ENCODE results near the gene EML4.

EML4 gene

DNA sequence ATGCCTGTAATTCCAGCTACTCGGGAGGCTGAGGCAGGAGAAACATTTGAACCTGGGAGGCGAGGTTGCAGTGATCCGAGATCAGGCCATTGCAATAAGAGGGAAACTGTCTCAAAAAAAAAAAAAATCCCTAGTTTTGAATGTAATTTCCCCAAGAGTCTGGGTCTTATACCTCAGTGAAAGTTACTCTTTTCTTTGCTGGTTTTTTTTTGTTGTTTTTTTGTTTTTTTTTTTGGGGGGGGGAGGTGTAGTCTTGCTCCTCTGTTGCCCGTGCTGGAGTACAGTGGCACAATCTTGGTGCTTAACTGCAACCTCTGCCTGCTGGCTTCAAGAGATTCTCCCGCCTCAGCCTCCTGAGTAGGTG is 22.8 kb downstream of the EML4 start:
- H3K36me3 ChIP-seq (ENCODE audit: control insufficient read depth in 1 of 2, insufficient read depth in 2 of 2, low read length in 2 of 2), result no peaks in the 10 kb centered on the region
- H3K9me3 ChIP-seq (ENCODE audit: control insufficient read depth in 1 of 2, low read length in 2 of 2), result no peaks in the 10 kb centered on the region
- no peak overlapping the region for H3K27ac ChIP-seq (ENCODE audit: low read length)
- H3K4me1 ChIP-seq (ENCODE audit: control insufficient read depth in 1 of 2, insufficient read depth in 2 of 2, low read length in 2 of 2), result peaks cover 8 to 9% of the 10 kb centered on the region in 2 donors
- H3K4me3 ChIP-seq (ENCODE audit: low read depth in 1 of 2, low read length in 2 of 2), result no peak overlapping the region
- no peaks in the 10 kb centered on the region for H3K27me3 ChIP-seq (ENCODE audit: low read depth, low read length)

DNA sequence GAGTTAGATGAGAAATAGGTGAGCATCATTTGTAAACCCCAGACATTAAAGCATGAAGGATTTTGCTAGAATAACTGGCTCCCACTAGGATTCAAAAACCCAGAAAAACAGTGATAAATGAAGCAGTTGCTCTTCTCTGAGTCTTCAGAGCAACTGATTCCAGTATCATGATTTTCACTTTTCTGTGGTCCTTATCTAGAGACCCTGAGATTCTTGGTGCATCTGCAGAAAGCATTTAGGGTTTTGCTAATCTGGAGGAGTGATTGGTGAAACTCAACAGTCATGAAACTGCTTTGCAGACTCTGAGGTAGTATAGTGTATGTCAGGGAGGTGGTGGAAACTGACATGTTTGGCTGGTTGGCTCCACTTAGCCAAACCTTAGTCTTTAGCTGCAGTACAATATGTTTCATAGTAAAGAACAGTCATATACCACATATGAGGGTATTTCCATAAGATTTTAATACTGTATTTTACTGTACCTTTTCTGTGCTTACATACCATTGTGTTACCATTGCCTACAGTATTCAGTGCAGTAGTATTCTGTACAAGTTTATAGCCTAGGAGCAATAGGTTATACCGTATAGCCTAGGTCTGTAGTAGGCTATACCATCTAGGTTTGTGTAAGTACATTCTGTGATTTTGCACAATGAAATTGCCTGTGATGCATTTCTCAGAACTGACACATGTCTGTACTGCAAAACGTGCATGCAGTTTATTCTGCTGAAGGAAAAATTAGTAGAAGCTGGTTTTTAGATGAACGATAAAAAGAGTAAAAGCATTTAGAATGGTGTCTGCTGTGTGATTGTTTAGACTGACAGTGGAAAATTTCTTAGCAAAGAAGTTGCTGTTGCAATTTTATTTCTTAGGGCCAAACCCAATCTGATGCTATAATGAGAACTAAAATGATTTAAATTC is 23.8 kb downstream of the EML4 start:
- Histone ChIP-seq H3K9me3 (ENCODE audit: control insufficient read depth in 1 of 2, low read length in 2 of 2) (no peaks in the 10 kb centered on the region), H3K4me3 (ENCODE audit: low read depth in 1 of 2, low read length in 2 of 2) (no peak overlapping the region), H3K27me3 (ENCODE audit: low read depth, low read length) (no peaks in the 10 kb centered on the region), H3K4me1 (ENCODE audit: control insufficient read depth in 1 of 2, insufficient read depth in 2 of 2, low read length in 2 of 2) (peaks cover 9 to 10% of the 10 kb centered on the region in 2 donors), H3K27ac (ENCODE audit: low read length) (no peak overlapping the region), H3K36me3 (ENCODE audit: control insufficient read depth in 1 of 2, insufficient read depth in 2 of 2, low read length in 2 of 2) (no peaks in the 10 kb centered on the region)

DNA sequence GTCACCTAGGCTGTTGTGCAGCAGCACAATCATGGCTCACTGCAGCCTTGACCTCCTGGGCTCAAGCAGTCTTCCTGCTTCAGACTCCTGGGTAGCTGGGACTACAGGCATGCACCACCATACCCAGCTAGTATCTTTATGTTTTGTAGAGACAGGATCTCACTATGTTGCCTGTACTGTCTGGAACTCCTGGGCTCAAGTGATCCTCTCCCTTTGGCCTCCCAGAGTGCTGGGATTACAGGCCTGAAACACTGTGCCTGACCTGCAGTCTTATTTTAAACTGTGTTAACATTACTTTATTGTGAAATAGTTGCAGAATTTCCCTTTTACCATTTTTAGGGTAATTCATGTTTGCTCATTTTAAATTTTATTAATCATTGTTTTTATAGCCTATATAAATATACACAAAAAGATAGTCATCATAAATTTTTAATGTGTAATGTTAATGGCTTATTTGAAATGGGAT is 24.6 kb downstream of the EML4 start:
- Histone ChIP-seq H3K9me3 (ENCODE audit: control insufficient read depth in 1 of 2, low read length in 2 of 2) (no peaks in the 10 kb centered on the region), H3K4me1 (ENCODE audit: control insufficient read depth in 1 of 2, insufficient read depth in 2 of 2, low read length in 2 of 2) (peaks cover 9 to 10% of the 10 kb centered on the region in 2 donors), H3K4me3 (ENCODE audit: low read depth in 1 of 2, low read length in 2 of 2) (no peak overlapping the region), H3K27ac (ENCODE audit: low read length) (no peak overlapping the region), H3K36me3 (ENCODE audit: control insufficient read depth in 1 of 2, insufficient read depth in 2 of 2, low read length in 2 of 2) (no peaks in the 10 kb centered on the region), H3K27me3 (ENCODE audit: low read depth, low read length) (no peaks in the 10 kb centered on the region)

GRCh38 chr2:42194428-42194827 is 25.3 kb downstream of the EML4 start:
- H3K9me3 ChIP-seq (ENCODE audit: control insufficient read depth in 1 of 2, low read length in 2 of 2), result no peaks in the 10 kb centered on the region
- H3K36me3 ChIP-seq (ENCODE audit: control insufficient read depth in 1 of 2, insufficient read depth in 2 of 2, low read length in 2 of 2), result no peaks in the 10 kb centered on the region
- peaks cover 9 to 10% of the 10 kb centered on the region in 2 donors for H3K4me1 ChIP-seq (ENCODE audit: control insufficient read depth in 1 of 2, insufficient read depth in 2 of 2, low read length in 2 of 2)
- H3K27ac ChIP-seq (ENCODE audit: low read length), result no peak overlapping the region
- H3K4me3 ChIP-seq (ENCODE audit: low read depth in 1 of 2, low read length in 2 of 2), result no peak overlapping the region
- H3K27me3 ChIP-seq (ENCODE audit: low read depth, low read length), result no peaks in the 10 kb centered on the region

GRCh38 chr2:42195559-42195958 is 26.4 kb downstream of the EML4 start:
- H3K9me3 ChIP-seq (ENCODE audit: control insufficient read depth in 1 of 2, low read length in 2 of 2), result no peaks in the 10 kb centered on the region
- H3K27ac ChIP-seq (ENCODE audit: low read length), result no peak overlapping the region
- H3K27me3 ChIP-seq (ENCODE audit: low read depth, low read length), result no peaks in the 10 kb centered on the region
- peaks cover 9 to 12% of the 10 kb centered on the region in 2 donors for H3K4me1 ChIP-seq (ENCODE audit: control insufficient read depth in 1 of 2, insufficient read depth in 2 of 2, low read length in 2 of 2)
- H3K4me3 ChIP-seq (ENCODE audit: low read depth in 1 of 2, low read length in 2 of 2), result no peak overlapping the region
- H3K36me3 ChIP-seq (ENCODE audit: control insufficient read depth in 1 of 2, insufficient read depth in 2 of 2, low read length in 2 of 2), result no peaks in the 10 kb centered on the region

GRCh38 chr2:42196070-42196402 is 26.9 kb downstream of the EML4 start:
- Histone ChIP-seq H3K27ac (ENCODE audit: low read length) (peak overlapping the region; percentile 24), H3K4me1 (ENCODE audit: control insufficient read depth in 1 of 2, insufficient read depth in 2 of 2, low read length in 2 of 2) (peaks cover 9 to 17% of the 10 kb centered on the region in 2 donors)

DNA sequence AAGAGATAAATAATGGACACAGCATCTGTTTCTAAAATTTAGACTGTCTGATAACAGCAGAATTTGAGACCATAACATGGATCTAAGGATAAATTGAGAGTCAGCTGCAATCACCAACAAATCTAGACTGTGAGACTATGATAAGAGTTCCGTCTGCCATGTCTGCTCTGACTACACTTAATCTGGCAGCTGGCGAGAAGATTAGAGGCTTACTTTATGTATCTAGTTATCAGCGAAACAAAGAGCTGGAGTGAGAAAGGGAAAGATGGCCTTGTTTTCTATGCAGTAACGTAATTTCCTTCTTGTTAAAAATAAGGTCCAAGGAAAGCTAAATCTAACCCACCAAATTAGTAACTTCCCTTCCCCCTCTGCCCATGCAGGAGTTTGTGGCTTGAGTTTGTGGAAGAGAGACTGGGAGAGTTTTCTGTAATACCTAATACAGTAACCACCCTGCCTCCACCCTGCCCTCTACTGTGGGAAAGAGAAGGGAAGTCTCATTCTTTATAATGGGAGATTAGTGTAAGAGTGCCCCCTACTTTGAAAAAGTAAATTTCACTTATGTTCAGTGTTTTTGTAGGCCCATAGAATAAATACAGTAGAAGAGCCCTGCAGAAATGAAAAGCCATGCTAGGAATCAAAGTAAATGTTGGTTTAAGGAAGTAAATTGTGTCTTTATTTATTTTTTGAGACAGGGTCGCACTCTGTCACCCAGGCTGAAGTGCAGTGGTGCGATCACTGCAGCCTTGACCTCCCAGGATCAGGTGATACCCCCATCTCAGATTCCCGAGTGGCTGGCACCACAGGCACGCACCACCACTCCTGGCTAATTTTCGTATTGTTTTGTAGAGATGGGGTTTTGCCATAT is 27.5 kb downstream of the EML4 start:
- H3K4me3 ChIP-seq (ENCODE audit: low read depth in 1 of 2, low read length in 2 of 2), result no peak overlapping the region
- H3K4me1 ChIP-seq (ENCODE audit: control insufficient read depth in 1 of 2, insufficient read depth in 2 of 2, low read length in 2 of 2), result peaks cover 9 to 17% of the 10 kb centered on the region in 2 donors
- H3K9me3 ChIP-seq (ENCODE audit: control insufficient read depth in 1 of 2, low read length in 2 of 2), result no peaks in the 10 kb centered on the region
- peak overlapping the region; percentile 24 for H3K27ac ChIP-seq (ENCODE audit: low read length)
- no peaks in the 10 kb centered on the region for H3K27me3 ChIP-seq (ENCODE audit: low read depth, low read length)
- H3K36me3 ChIP-seq (ENCODE audit: control insufficient read depth in 1 of 2, insufficient read depth in 2 of 2, low read length in 2 of 2), result no peaks in the 10 kb centered on the region

More at GRCh38 chr2:42196070-42196402, 26.9 kb downstream of the EML4 start:
- H3K4me3 ChIP-seq (ENCODE audit: low read depth in 1 of 2, low read length in 2 of 2), result no peak overlapping the region
- H3K9me3 ChIP-seq (ENCODE audit: control insufficient read depth in 1 of 2, low read length in 2 of 2), result no peaks in the 10 kb centered on the region
- no peaks in the 10 kb centered on the region for H3K27me3 ChIP-seq (ENCODE audit: low read depth, low read length)
- H3K36me3 ChIP-seq (ENCODE audit: control insufficient read depth in 1 of 2, insufficient read depth in 2 of 2, low read length in 2 of 2), result no peaks in the 10 kb centered on the region

GRCh38 chr2:42197792-42198191 is 28.6 kb downstream of the EML4 start:
- Histone ChIP-seq H3K4me1 (ENCODE audit: control insufficient read depth in 1 of 2, insufficient read depth in 2 of 2, low read length in 2 of 2) (peaks cover 6 to 17% of the 10 kb centered on the region in 2 donors), H3K9me3 (ENCODE audit: control insufficient read depth in 1 of 2, low read length in 2 of 2) (no peaks in the 10 kb centered on the region), H3K27me3 (ENCODE audit: low read depth, low read length) (no peaks in the 10 kb centered on the region), H3K4me3 (ENCODE audit: low read depth in 1 of 2, low read length in 2 of 2) (no peak overlapping the region), H3K36me3 (ENCODE audit: control insufficient read depth in 1 of 2, insufficient read depth in 2 of 2, low read length in 2 of 2) (no peaks in the 10 kb centered on the region), H3K27ac (ENCODE audit: low read length) (no peak overlapping the region)

GRCh38 chr2:42198466-42198865 is 29.3 kb downstream of the EML4 start:
- Histone ChIP-seq H3K27me3 (ENCODE audit: low read depth, low read length) (no peaks in the 10 kb centered on the region), H3K9me3 (ENCODE audit: control insufficient read depth in 1 of 2, low read length in 2 of 2) (no peaks in the 10 kb centered on the region), H3K27ac (ENCODE audit: low read length) (no peak overlapping the region), H3K4me3 (ENCODE audit: low read depth in 1 of 2, low read length in 2 of 2) (no peak overlapping the region), H3K4me1 (ENCODE audit: control insufficient read depth in 1 of 2, insufficient read depth in 2 of 2, low read length in 2 of 2) (peaks cover 5 to 15% of the 10 kb centered on the region in 2 donors), H3K36me3 (ENCODE audit: control insufficient read depth in 1 of 2, insufficient read depth in 2 of 2, low read length in 2 of 2) (no peaks in the 10 kb centered on the region)

- Histone ChIP-seq H3K4me3 (ENCODE audit: low read depth in 1 of 2, low read length in 2 of 2) (no peak overlapping the region), H3K4me1 (ENCODE audit: control insufficient read depth in 1 of 2, insufficient read depth in 2 of 2, low read length in 2 of 2) (peaks cover 5 to 10% of the 10 kb centered on the region in 2 donors), H3K27ac (ENCODE audit: low read length) (no peak overlapping the region), H3K36me3 (ENCODE audit: control insufficient read depth in 1 of 2, insufficient read depth in 2 of 2, low read length in 2 of 2) (no peaks in the 10 kb centered on the region), H3K9me3 (ENCODE audit: control insufficient read depth in 1 of 2, low read length in 2 of 2) (no peaks in the 10 kb centered on the region), H3K27me3 (ENCODE audit: low read depth, low read length) (no peaks in the 10 kb centered on the region)
Observed at GRCh38 chr2:42199002-42199401, 29.8 kb downstream of the EML4 start.

DNA sequence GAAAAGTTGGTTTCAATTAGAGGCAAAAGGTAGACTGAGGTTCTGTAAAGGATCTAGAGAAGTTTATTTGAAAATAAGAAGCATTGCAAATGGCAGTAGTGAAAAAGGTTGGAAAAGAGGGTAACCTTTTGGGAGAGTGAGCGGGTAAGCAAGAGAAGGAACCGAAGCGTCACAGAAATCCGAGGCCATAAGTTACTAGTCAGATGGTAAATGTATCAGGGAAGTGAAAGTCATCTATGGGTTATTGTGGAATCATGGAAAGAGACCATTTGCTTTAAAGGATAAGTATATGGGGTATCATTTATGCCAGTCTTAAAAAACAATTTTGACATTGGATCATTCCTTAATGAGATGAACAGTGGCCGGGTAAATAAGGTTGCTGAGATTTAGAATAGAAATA is 30.5 kb downstream of the EML4 start:
- Histone ChIP-seq H3K27ac (ENCODE audit: low read length) (no peak overlapping the region), H3K4me3 (ENCODE audit: low read depth in 1 of 2, low read length in 2 of 2) (no peak overlapping the region), H3K4me1 (ENCODE audit: control insufficient read depth in 1 of 2, insufficient read depth in 2 of 2, low read length in 2 of 2) (peaks cover 5 to 10% of the 10 kb centered on the region in 2 donors), H3K9me3 (ENCODE audit: control insufficient read depth in 1 of 2, low read length in 2 of 2) (no peaks in the 10 kb centered on the region), H3K27me3 (ENCODE audit: low read depth, low read length) (no peaks in the 10 kb centered on the region), H3K36me3 (ENCODE audit: control insufficient read depth in 1 of 2, insufficient read depth in 2 of 2, low read length in 2 of 2) (no peaks in the 10 kb centered on the region)
